Neural cell (in vitro differentiated cells): ENCODE results near the gene RBM34. TPM values are rescaled to one million over a fixed set of nuclear protein-coding genes. Genes with fewer than 3 reads are reported as not detected.

ENCODE experiments used
- H2AFZ ChIP-seq: fragments of 200-600, 300-800 bp; sonication (generic), shearing (Covaris generic); 2 replicates; pipeline ENCODE4 v1.6.0; 2014; ENCODE audit warnings: low read depth, mild to moderate bottlenecking, antibody characterized with exemption, low read length, moderate library complexity
- H3F3A ChIP-seq: fragments of 200-600 bp; shearing (Covaris generic); 2 replicates; pipeline ENCODE4 v1.6.1; 2016; ENCODE audit warnings: mild to moderate bottlenecking, moderate library complexity, mixed read lengths, antibody characterized with exemption, low read length; ENCODE audit not compliant: insufficient read depth, poor library complexity, severe bottlenecking
- H3K27ac ChIP-seq: fragments of 200-600, 300-800 bp; sonication (generic), shearing (Covaris generic); 2 replicates; pipeline ENCODE4 v1.5.1; 2014; ENCODE audit warnings: mild to moderate bottlenecking, low read length, moderate library complexity
- H3K27me3 ChIP-seq: fragments of 300-800, 200-600 bp; sonication (generic), shearing (Covaris generic); 2 replicates; pipeline ENCODE4 v1.6.0; 2014; ENCODE audit warnings: mild to moderate bottlenecking, low read depth, low read length, moderate library complexity; ENCODE audit not compliant: insufficient read depth
- H3K36me3 ChIP-seq: fragments of 300-800, 200-600 bp; sonication (generic), shearing (Covaris generic); 2 replicates; pipeline ENCODE4 v1.5.1; 2014; ENCODE audit warnings: mild to moderate bottlenecking, antibody characterized with exemption, low read length, moderate library complexity; ENCODE audit not compliant: insufficient read depth
- H3K4me2 ChIP-seq: fragments of 300-800, 200-600 bp; sonication (generic), shearing (Covaris generic); 2 replicates; pipeline ENCODE4 v1.6.0; 2014; ENCODE audit warnings: mild to moderate bottlenecking, low read length
- H3K4me3 ChIP-seq: fragments of 300-800, 200-600 bp; sonication (generic), shearing (Covaris generic); 2 replicates; pipeline ENCODE4 v1.5.1; 2014; ENCODE audit warnings: mild to moderate bottlenecking, low read length, moderate library complexity
- H3K79me2 ChIP-seq: fragments of 200-600 bp; shearing (Covaris generic); replicated peaks from 2 replicates; pipeline ENCODE4 v1.6.0; 2014; ENCODE audit warnings: mild to moderate bottlenecking, low read length, moderate library complexity; ENCODE audit not compliant: insufficient read depth
- H3K9ac ChIP-seq: fragments of 300-800, 200-600 bp; sonication (generic), shearing (Covaris generic); 2 replicates; pipeline ENCODE4 v1.6.1; 2016; ENCODE audit warnings: mild to moderate bottlenecking, low read length, mixed read lengths
- H3K9me2 ChIP-seq: fragments of 200-600 bp; shearing (Covaris generic); 2 replicates; pipeline ENCODE4 v1.6.1; 2016; ENCODE audit warnings: mild to moderate bottlenecking, low read length, mixed read lengths; ENCODE audit not compliant: insufficient read depth
- H3K9me3 ChIP-seq: fragments of 200-600, 300-800 bp; sonication (generic), shearing (Covaris generic); 2 replicates; pipeline ENCODE4 v1.6.1; 2016; ENCODE audit warnings: mild to moderate bottlenecking, mixed run types, low read length, moderate library complexity, mixed read lengths
- H4K20me1 ChIP-seq: fragments of 200-600 bp; shearing (Covaris generic); 2 replicates; pipeline ENCODE4 v1.6.1; 2016; ENCODE audit warnings: mild to moderate bottlenecking, mixed run types; ENCODE audit not compliant: insufficient read depth
- CTCF ChIP-seq: fragments of 450-650 bp; IDR thresholded peaks from 2 replicates; pipeline ENCODE4 v1.5.1; 2014; ENCODE audit warnings: antibody characterized with exemption, mild to moderate bottlenecking, moderate library complexity; ENCODE audit not compliant: poor library complexity, severe bottlenecking
- EP300 ChIP-seq: fragments of 450-650 bp; conservative IDR thresholded peaks from 2 replicates; pipeline ENCODE4 v1.6.1; 2014; ENCODE audit warnings: antibody characterized with exemption, mild to moderate bottlenecking, moderate library complexity; ENCODE audit not compliant: poor library complexity, severe bottlenecking
- EZH2 ChIP-seq: fragments of 200-600, 300-800 bp; shearing (Covaris generic), sonication (generic); IDR thresholded peaks from 2 replicates; pipeline ENCODE4 v1.6.1; 2014; ENCODE audit warnings: antibody characterized with exemption, low read length, borderline replicate concordance, mild to moderate bottlenecking; ENCODE audit not compliant: insufficient read depth, poor library complexity, severe bottlenecking
- MXI1 ChIP-seq: fragments of 450-650 bp; conservative IDR thresholded peaks from 2 replicates; pipeline ENCODE4 v1.6.1; 2014; ENCODE audit warnings: antibody characterized with exemption, mild to moderate bottlenecking; ENCODE audit not compliant: poor library complexity, severe bottlenecking
- POLR2AphosphoS5 ChIP-seq: IDR thresholded peaks from 2 replicates; pipeline ENCODE4 v1.6.1; 2012
- RAD21 ChIP-seq: fragments of 450-650 bp; conservative IDR thresholded peaks from 2 replicates; pipeline ENCODE4 v1.6.1; 2014; ENCODE audit warnings: antibody characterized with exemption, mild to moderate bottlenecking, moderate library complexity
- SMC3 ChIP-seq: fragments of 450-650 bp; conservative IDR thresholded peaks from 2 replicates; pipeline ENCODE4 v1.6.1; 2014; ENCODE audit warnings: antibody characterized with exemption, mild to moderate bottlenecking, moderate library complexity; ENCODE audit not compliant: poor library complexity
- TAF1 ChIP-seq: IDR thresholded peaks from 2 replicates; pipeline ENCODE4 v1.6.1; 2012; ENCODE audit warnings: low read depth
- polyA plus RNA-seq: library from polyadenylated mRNA; depleted of rRNA; stranded (reverse); fragments of >200 nt; gene quantifications from 2 replicates; pipeline ENCODE4 v1.2.3, GENCODE V29; 2014
- TF ChIP-seq, protein P1 (sequence below): IDR thresholded peaks from 2 replicates; pipeline ENCODE4 v1.6.1; 2012; ENCODE audit warnings: borderline replicate concordance

Gene RBM34
- polyA plus RNA-seq, 1 donor from 2014 or later, result 128 TPM

DNA sequence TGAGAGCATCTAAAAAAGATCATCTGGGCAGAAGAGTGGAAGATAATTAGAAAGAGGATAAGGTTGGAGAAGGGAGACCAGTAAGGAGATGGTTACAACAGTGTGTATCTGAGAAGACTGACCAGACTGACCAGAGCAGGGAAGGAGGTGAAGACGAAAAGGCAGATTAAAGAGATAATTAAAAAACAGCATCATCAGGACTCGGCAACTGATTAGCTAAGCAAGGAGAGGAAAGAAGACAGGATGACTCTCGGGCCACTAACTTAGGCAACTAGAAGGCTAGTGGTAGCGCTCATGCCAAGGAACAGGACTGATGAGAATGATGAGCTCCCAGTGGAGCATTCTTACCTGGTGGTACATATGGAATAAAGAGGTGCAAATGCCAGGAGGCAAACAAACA lies 3.9 kb downstream of the RBM34 start:
- no peak overlapping the region for H3K27ac ChIP-seq
- H3K79me2 ChIP-seq, result peaks cover 12% of the 10 kb centered on the region
- no peaks in the 10 kb centered on the region for H3K9me2 ChIP-seq
- no peak overlapping the region for H3K9ac ChIP-seq
- H3K9me3 ChIP-seq, result no peaks in the 10 kb centered on the region
- no peak overlapping the region for H2AFZ ChIP-seq
- no peaks in the 10 kb centered on the region for H3K36me3 ChIP-seq
- no peaks in the 10 kb centered on the region for H3F3A ChIP-seq
- no peaks in the 10 kb centered on the region for H4K20me1 ChIP-seq
- H3K4me3 ChIP-seq, result no peak overlapping the region
- no peak overlapping the region for H3K4me2 ChIP-seq
- TF ChIP-seq EZH2, result no peak
- no peak for TF ChIP-seq CTCF
- no peak for TF ChIP-seq TAF1
- no peak for TF ChIP-seq SMC3
- H3K27me3 ChIP-seq, result no peaks in the 10 kb centered on the region

DNA sequence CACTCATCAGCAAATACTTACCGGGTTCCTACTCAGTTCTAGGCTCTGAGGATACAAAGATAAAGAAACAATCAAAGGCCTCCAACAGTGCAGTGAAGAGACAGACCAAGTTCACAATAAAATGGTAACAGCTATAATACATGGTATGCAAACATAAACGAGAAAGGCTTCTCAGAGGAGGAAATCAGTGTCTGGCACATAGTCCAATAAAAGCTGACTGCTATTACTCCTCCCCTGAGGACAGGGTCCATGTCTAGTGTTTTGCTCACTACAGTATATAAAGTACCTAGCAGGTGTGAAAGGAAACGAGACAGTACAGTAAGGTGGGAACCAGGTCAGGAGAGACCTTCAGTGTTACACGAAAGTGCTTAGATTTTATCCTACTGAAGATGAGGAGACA lies 4.3 kb downstream of the RBM34 start:
- Histone ChIP-seq H3K9me2 (no peaks in the 10 kb centered on the region), H3K9ac (no peak overlapping the region), H3K36me3 (no peaks in the 10 kb centered on the region), H3K4me3 (no peak overlapping the region), H3K4me2 (no peak overlapping the region), H3K27me3 (no peaks in the 10 kb centered on the region), H3K79me2 (peaks cover 12% of the 10 kb centered on the region), H4K20me1 (no peaks in the 10 kb centered on the region), H3F3A (no peaks in the 10 kb centered on the region), H3K9me3 (no peaks in the 10 kb centered on the region), H2AFZ (no peak overlapping the region), H3K27ac (no peak overlapping the region)
- TF ChIP-seq, protein P1, sequence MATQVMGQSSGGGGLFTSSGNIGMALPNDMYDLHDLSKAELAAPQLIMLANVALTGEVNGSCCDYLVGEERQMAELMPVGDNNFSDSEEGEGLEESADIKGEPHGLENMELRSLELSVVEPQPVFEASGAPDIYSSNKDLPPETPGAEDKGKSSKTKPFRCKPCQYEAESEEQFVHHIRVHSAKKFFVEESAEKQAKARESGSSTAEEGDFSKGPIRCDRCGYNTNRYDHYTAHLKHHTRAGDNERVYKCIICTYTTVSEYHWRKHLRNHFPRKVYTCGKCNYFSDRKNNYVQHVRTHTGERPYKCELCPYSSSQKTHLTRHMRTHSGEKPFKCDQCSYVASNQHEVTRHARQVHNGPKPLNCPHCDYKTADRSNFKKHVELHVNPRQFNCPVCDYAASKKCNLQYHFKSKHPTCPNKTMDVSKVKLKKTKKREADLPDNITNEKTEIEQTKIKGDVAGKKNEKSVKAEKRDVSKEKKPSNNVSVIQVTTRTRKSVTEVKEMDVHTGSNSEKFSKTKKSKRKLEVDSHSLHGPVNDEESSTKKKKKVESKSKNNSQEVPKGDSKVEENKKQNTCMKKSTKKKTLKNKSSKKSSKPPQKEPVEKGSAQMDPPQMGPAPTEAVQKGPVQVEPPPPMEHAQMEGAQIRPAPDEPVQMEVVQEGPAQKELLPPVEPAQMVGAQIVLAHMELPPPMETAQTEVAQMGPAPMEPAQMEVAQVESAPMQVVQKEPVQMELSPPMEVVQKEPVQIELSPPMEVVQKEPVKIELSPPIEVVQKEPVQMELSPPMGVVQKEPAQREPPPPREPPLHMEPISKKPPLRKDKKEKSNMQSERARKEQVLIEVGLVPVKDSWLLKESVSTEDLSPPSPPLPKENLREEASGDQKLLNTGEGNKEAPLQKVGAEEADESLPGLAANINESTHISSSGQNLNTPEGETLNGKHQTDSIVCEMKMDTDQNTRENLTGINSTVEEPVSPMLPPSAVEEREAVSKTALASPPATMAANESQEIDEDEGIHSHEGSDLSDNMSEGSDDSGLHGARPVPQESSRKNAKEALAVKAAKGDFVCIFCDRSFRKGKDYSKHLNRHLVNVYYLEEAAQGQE, result no peak
- TF ChIP-seq SMC3 (no peak), EZH2 (no peak), TAF1 (no peak), MXI1 (no peak), POLR2AphosphoS5 (no peak), EP300 (no peak), RAD21 (no peak), CTCF (no peak)
